Measurements from ENCODE around the gene ZMYM3. TPM values are rescaled to one million over a fixed set of nuclear protein-coding genes. Genes with fewer than 3 reads are reported as not detected.
"Not testable (repeated sequence)": the region's sequence is repeated elsewhere in the genome, so short reads cannot be mapped to it uniquely, and the experiment has no call there.

The ZMYM3 gene
- total and polyA plus RNA-seq, 12 donors: 23.0 to 77.3 (median 37.9) TPM

GRCh38 chrX:71285929-71286328 lies 32.0 kb upstream of the ZMYM3 start:
- H3K4me3 ChIP-seq: no peak overlapping the region
- TF ChIP-seq POLR2A (IDR thresholded peaks at IDR 0.05): no peak
- TF ChIP-seq CTCF (IDR thresholded peaks at IDR 0.05): no peak

GRCh38 chrX:71283403-71284143 lies 29.6 kb upstream of the ZMYM3 start, which contains the start of gene NONO:
Gene NONO (plus strand): TSS chrX:71283635. CDS start chrX:71290638, 7,003 bp downstream.
- DNase-seq: peak; percentile 88 to 96 (median 93)
- WGBS, 4 donors: 0 to 39% (median 17%) methylated on average over 24 to 57 of the region's 57 CpGs
- Histone ChIP-seq H3K4me1 (replicated peaks in 1 of 2) (peaks cover 4 to 13% of the 10 kb centered on the region in 2 donors), H3K9me3 (replicated peaks in 1 of 3) (no peaks in the 10 kb centered on the region), H3K36me3 (replicated peaks in 1 of 2) (no peaks in the 10 kb centered on the region), H3K27me3 (no peaks in the 10 kb centered on the region), H3K4me3 (peak within 1 kb of the TSS; percentile 41 to 83 (median 52)), H3K27ac (peak within 1 kb of the TSS; percentile 87 to 96 (median 91))
- TF ChIP-seq POLR2A (IDR thresholded peaks at IDR 0.05) (peak; percentile 45 to 85), CTCF (IDR thresholded peaks at IDR 0.05) (no peak)
- intact Hi-C loops (cut with DNase I): no loop called here

More at GRCh38 chrX:71285929-71286328, 32.0 kb upstream of the ZMYM3 start:
- no peak overlapping the region for H3K27ac ChIP-seq
- intact Hi-C loops (cut with DNase I): loop anchor here in 1 of 2 donors (5.0 kb wide), 1 partner anchor 34 kb away; the partner anchor contains the start of gene ZMYM3
- peaks cover 0 to 4% of the 10 kb centered on the region in 2 donors for H3K36me3 ChIP-seq (replicated peaks in 1 of 2)
- no peaks in the 10 kb centered on the region for H3K27me3 ChIP-seq
- peaks cover 4 to 15% of the 10 kb centered on the region in 2 donors for H3K4me1 ChIP-seq (replicated peaks in 1 of 2)
- DNase-seq: no peak
- H3K9me3 ChIP-seq (replicated peaks in 1 of 3): no peaks in the 10 kb centered on the region

GRCh38 chrX:71282514-71283402 lies 28.8 kb upstream of the ZMYM3 start:
- 17 to 51% (median 35%) methylated on average over 16 of the region's 16 CpGs for WGBS, 4 donors
- intact Hi-C loops (cut with DNase I): no loop called here
- Histone ChIP-seq H3K36me3 (replicated peaks in 1 of 2) (no peaks in the 10 kb centered on the region), H3K4me1 (replicated peaks in 1 of 2) (peaks cover 4 to 13% of the 10 kb centered on the region in 2 donors), H3K4me3 (peak overlapping the region in 2 of 4 donors; percentile 26 to 42), H3K27ac (peak overlapping the region in 4 of 5 donors; percentile 80 to 92 (median 89)), H3K9me3 (replicated peaks in 1 of 3) (no peaks in the 10 kb centered on the region), H3K27me3 (no peaks in the 10 kb centered on the region)
- TF ChIP-seq POLR2A (IDR thresholded peaks at IDR 0.05): no peak
- no peak for TF ChIP-seq CTCF (IDR thresholded peaks at IDR 0.05)
- peak in 1 of 7 donors; percentile 13 for DNase-seq

DNA sequence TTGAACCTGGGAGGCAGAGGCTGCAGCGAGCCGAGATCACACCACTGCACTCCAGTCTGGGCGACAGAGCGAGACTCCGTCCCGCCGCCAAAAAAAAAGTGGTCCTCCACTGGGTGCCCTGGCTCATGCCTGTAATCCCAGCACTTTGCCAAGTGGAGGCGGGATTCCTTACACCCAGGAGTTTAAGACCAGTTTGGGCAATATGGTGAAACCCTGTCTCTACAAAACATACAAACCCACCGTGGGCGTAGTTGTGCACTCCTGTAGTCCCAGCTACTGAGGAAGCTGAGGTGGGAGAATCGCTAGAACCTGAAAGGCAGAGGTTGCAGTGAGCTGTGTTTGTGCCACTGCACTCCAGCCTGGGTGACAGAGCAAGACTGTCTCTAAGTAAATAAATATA lies 27.4 kb upstream of the ZMYM3 start:
- H3K4me1 ChIP-seq (replicated peaks in 1 of 2); H3K27ac ChIP-seq; intact Hi-C loops (cut with DNase I); H3K4me3 ChIP-seq; H3K27me3 ChIP-seq; DNase-seq; H3K9me3 ChIP-seq (replicated peaks in 1 of 3); H3K36me3 ChIP-seq (replicated peaks in 1 of 2): not testable (repeated sequence)
- 78 to 98% (median 95%) methylated on average over 1 to 11 of the region's 11 CpGs for WGBS, 4 donors

- H3K4me1 ChIP-seq (replicated peaks in 1 of 2); H3K4me3 ChIP-seq; H3K36me3 ChIP-seq (replicated peaks in 1 of 2); intact Hi-C loops (cut with DNase I); H3K27ac ChIP-seq; H3K9me3 ChIP-seq (replicated peaks in 1 of 3); DNase-seq; H3K27me3 ChIP-seq: not testable (repeated sequence)
- WGBS, 4 donors: 72 to 91% (median 90%) methylated on average over 2 of the region's 2 CpGs
These were observed 18.4 kb upstream of the ZMYM3 start for GRCh38 chrX:71272313-71272712.

Measured in adrenal gland (tissue), 12 donors.